ENCODE measurements around the gene KCNK2.

KCNK2 gene

GRCh38 chr1:215132156-215132555 lies 49.6 kb downstream of the KCNK2 start:
- no peak for TF ChIP-seq CTCF (conservative IDR thresholded peaks at IDR 0.05; ENCODE audit: low read length)
- no peak overlapping the region for H3K4me3 ChIP-seq (ENCODE audit: low read length)
- DNase-seq (ENCODE audit: low read depth), result peak; percentile 63

DNA sequence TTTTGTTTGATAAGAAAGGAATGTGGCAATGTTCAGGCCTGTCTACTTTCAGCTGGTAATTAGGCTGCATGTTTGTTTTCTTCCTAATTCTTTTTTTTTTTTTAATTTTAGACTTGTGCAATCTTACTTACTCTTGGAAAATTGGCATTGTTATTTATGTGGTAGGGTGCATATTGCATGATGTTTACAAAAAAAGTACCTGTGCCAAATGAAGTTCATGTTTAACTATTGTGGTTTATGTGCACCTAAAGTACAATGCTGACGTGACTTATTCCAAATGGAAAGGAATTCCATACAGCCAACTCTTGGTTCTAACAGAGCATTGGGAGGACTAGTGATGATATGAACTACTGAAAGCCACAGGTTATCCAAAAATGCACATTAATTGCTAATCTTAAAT lies 51.0 kb downstream of the KCNK2 start:
- peak; percentile 14 for DNase-seq (ENCODE audit: low read depth)
- TF ChIP-seq CTCF (conservative IDR thresholded peaks at IDR 0.05; ENCODE audit: low read length), result no peak
- H3K4me3 ChIP-seq (ENCODE audit: low read length), result no peak overlapping the region

GRCh38 chr1:215137985-215138384 lies 55.4 kb downstream of the KCNK2 start:
- DNase-seq (ENCODE audit: low read depth), result no peak
- TF ChIP-seq CTCF (conservative IDR thresholded peaks at IDR 0.05; ENCODE audit: low read length), result no peak
- H3K4me3 ChIP-seq (ENCODE audit: low read length), result no peak overlapping the region

GRCh38 chr1:215140135-215140534 lies 57.6 kb downstream of the KCNK2 start:
- H3K4me3 ChIP-seq (ENCODE audit: low read length), result no peak overlapping the region
- no peak for TF ChIP-seq CTCF (conservative IDR thresholded peaks at IDR 0.05; ENCODE audit: low read length)
- DNase-seq (ENCODE audit: low read depth), result no peak

DNA sequence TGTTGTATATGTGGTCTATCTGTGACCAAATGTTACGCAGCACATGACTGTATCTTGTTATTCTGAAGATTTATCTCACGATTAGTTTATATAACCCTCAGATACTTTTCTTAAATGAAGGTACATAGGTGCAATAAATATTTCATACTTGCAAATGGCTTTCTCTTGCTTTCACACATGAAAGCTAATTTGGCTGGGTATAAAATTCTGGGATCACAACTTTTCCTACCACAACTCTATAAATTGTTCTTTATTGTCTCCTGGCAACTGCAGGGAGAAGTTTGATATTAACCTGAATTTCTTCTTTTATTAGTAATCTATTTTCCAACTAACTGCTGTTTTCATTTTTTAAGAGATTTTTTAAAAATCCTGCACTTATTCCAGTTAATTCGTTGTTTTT lies 58.9 kb downstream of the KCNK2 start:
- TF ChIP-seq CTCF (conservative IDR thresholded peaks at IDR 0.05; ENCODE audit: low read length), result no peak
- no peak for DNase-seq (ENCODE audit: low read depth)
- H3K4me3 ChIP-seq (ENCODE audit: low read length), result no peak overlapping the region

DNA sequence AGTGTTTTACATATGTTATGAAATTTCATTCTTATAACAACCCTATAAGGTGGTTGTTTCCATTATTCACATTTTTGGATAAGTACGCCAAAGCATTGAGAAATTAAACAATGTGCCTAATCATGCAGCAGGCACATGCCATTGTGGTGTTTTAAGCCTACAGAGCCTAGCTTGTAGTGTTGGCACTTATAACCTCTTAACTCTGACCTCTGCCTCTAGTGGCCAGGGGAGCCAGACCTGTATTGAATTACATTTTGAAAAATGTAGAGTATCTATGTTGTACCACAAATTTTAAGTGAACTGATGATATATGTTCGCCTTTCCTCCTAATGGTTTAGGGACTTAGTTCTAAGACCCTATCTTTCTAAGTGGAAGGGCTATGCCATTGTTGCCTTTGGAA lies 61.0 kb downstream of the KCNK2 start:
- DNase-seq (ENCODE audit: low read depth), result no peak
- no peak for TF ChIP-seq CTCF (conservative IDR thresholded peaks at IDR 0.05; ENCODE audit: low read length)
- no peak overlapping the region for H3K4me3 ChIP-seq (ENCODE audit: low read length)

DNA sequence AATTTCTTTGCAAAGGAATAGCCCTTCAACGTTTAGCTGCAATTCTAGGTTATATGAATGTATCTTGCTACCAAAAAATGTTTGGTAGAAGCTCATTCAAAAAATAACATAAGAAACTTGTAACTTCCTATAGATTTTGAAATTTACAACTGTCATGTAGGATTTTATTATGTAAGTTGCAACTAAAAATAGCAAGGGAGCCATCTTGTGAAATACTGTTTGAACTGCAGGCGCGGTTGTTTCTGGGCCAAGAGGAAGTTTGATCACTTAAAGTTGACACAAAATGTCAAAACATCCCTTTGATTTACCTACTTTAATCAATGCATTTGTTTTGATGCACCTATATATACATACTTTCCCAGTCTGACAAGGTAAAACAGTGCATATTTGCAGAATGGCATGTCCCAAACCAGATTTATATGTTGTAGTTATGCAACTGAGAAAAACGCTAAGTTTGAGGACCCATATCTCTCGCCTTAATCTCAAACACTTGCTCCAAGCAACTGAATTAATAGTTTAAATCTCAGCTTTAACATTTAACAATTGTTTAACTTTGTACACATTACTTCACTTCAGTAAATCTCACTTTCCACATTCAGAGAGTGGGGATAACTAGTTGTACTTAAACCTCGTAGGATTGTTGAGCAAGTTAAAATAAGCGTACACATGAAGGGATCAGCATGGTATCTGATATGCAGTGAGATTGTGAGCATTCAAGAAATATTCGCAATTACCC lies 63.9 kb downstream of the KCNK2 start:
- peak; percentile 36 for TF ChIP-seq CTCF (conservative IDR thresholded peaks at IDR 0.05; ENCODE audit: low read length)
- DNase-seq (ENCODE audit: low read depth), result peak; percentile 13

More for the DNA sequence above, 63.9 kb downstream of the KCNK2 start:
- no peak overlapping the region for H3K4me3 ChIP-seq (ENCODE audit: low read length)
